B cell (primary cell): Measurements from ENCODE around the gene HFM1. TPM values are rescaled to one million over a fixed set of nuclear protein-coding genes. Genes with fewer than 3 reads are reported as not detected.
"Not testable (repeated sequence)": the region's sequence is repeated elsewhere in the genome, so short reads cannot be mapped to it uniquely, and the experiment has no call there.

Experiments
- ATAC-seq: fragments of 200-7000 bp; cut with Tn5 transposase; one replicate; pipeline ENCODE4 v1.10.0; 2021; ENCODE audit warnings: low read depth, mild to moderate bottlenecking, moderate number of reproducible peaks, moderate library complexity
- CTCF ChIA-PET: fragments of 350-600 bp; sonication (Branson Sonifier 250); formaldehyde crosslinking; loops from one replicate; lab custom pipeline; 2021; ENCODE audit warnings: antibody characterized with exemption, inconsistent platforms; lab: Charles Lee
- POLR2A ChIA-PET: fragments of 350-600 bp; sonication (Branson Sonifier 250); formaldehyde crosslinking; loops from one replicate; lab custom pipeline; 2021; ENCODE audit warnings: antibody characterized with exemption; lab: Charles Lee
- DNase-seq: peaks from one replicate; pipeline ENCODE4 v3.0.0; 2013
- H2AFZ ChIP-seq: 2 replicates; pipeline ENCODE4 v1.6.1; 2012; ENCODE audit warnings: mild to moderate bottlenecking, low read depth, low read length; ENCODE audit not compliant: insufficient read depth, poor library complexity, severe bottlenecking
- H3K27ac ChIP-seq, 2 donors: 1 replicate in 1 of 2; 2 replicates in 1 of 2; pipeline ENCODE4 v1.5.1; 2012 to 2013; ENCODE audit warnings: low read length in 2 of 2, mild to moderate bottlenecking in 2 of 2, moderate library complexity in 1 of 2
- H3K27me3 ChIP-seq, 4 experiments: fragments of 200-600 bp in 1 of 4; sonication (generic) in 1 of 4; replicated peaks in 1 of 4; 1 replicate in 2 of 4; 2 replicates in 2 of 4; pipeline versions ENCODE4 v1.6.1 to v1.7.0; 2013 to 2016; ENCODE audit warnings: low read length in 3 of 4, mild to moderate bottlenecking in 2 of 4, mixed read lengths in 1 of 4, moderate library complexity in 1 of 4; ENCODE audit not compliant: insufficient read depth in 4 of 4, control insufficient read depth in 3 of 4; ENCODE audit errors: control extremely low read depth in 1 of 4
- H3K36me3 ChIP-seq, 2 experiments: replicated peaks in 1 of 2; 1 replicate in 1 of 2; 2 replicates in 1 of 2; pipeline versions ENCODE4 v1.6.1 to v1.7.1; 2013; ENCODE audit warnings: low read length in 1 of 2; ENCODE audit not compliant: insufficient read depth in 2 of 2, control insufficient read depth in 1 of 2; ENCODE audit errors: control extremely low read depth in 1 of 2, extremely low read depth in 1 of 2
- H3K4me1 ChIP-seq, 2 donors: fragments of 200-600 bp in 1 of 2; sonication (generic) in 1 of 2; 1 replicate in 1 of 2; 2 replicates in 1 of 2; pipeline versions ENCODE4 v1.5.1 to v1.6.1; 2013 to 2017; ENCODE audit warnings: low read length in 2 of 2; ENCODE audit not compliant: control insufficient read depth in 2 of 2, insufficient read depth in 2 of 2
- H3K4me2 ChIP-seq: replicated peaks from 2 replicates; pipeline ENCODE3; 2012; ENCODE audit warnings: mild to moderate bottlenecking, low read depth, low read length; ENCODE audit not compliant: poor library complexity, severe bottlenecking
- H3K4me3 ChIP-seq, 5 experiments: fragments of 200-600 bp in 1 of 5; sonication (generic) in 1 of 5; 1 replicate in 3 of 5; 2 replicates in 2 of 5; pipeline versions ENCODE4 v1.5.1 to v1.7.0; 2011 to 2016; ENCODE audit warnings: low read length in 4 of 5, mild to moderate bottlenecking in 4 of 5, low read depth in 2 of 5, control low read depth in 1 of 5, moderate library complexity in 1 of 5; ENCODE audit not compliant: insufficient read depth in 1 of 5; ENCODE audit errors: control extremely low read depth in 1 of 5, extremely low read depth in 1 of 5
- H3K79me2 ChIP-seq: fragments of 200-600 bp; sonication (generic); one replicate; pipeline ENCODE4 v1.6.0; 2016; ENCODE audit warnings: low read length; ENCODE audit not compliant: control insufficient read depth, insufficient read depth
- H3K9ac ChIP-seq: fragments of 200-600 bp; sonication (generic); 2 replicates; pipeline ENCODE4 v1.6.1; 2017; ENCODE audit warnings: mild to moderate bottlenecking, low read length, moderate library complexity
- H3K9me3 ChIP-seq, 3 donors: one replicate each; pipeline versions ENCODE4 v1.6.1 to v1.7.1; 2013; ENCODE audit warnings: low read length in 2 of 3; ENCODE audit not compliant: control insufficient read depth in 2 of 3, insufficient read depth in 1 of 3; ENCODE audit errors: control extremely low read depth in 1 of 3
- H4K20me1 ChIP-seq: 2 replicates; pipeline ENCODE4 v1.6.0; 2012; ENCODE audit warnings: mild to moderate bottlenecking, low read length; ENCODE audit not compliant: insufficient read depth, control insufficient read depth, poor library complexity, severe bottlenecking
- H3K27ac Mint-ChIP-seq: one replicate; pipeline ENCODE4 v1.8.0; 2021; ENCODE audit warnings: mixed read lengths
- H3K27me3 Mint-ChIP-seq: one replicate; pipeline ENCODE4 v1.8.0; 2021; ENCODE audit warnings: mixed read lengths
- H3K4me1 Mint-ChIP-seq: one replicate; pipeline ENCODE4 v1.8.0; 2021; ENCODE audit warnings: mixed read lengths
- H3K4me3 Mint-ChIP-seq: one replicate; pipeline ENCODE4 v1.8.0; 2021; ENCODE audit warnings: mixed read lengths
- H3K9me3 Mint-ChIP-seq: one replicate; pipeline ENCODE4 v1.8.0; 2022; ENCODE audit warnings: mixed read lengths; ENCODE audit not compliant: insufficient read depth
- CTCF ChIP-seq: fragments of 200-600 bp; IDR thresholded peaks from one replicate; pipeline ENCODE4 v1.8.0; 2022; ENCODE audit warnings: antibody characterized with exemption, mild to moderate bottlenecking
- EZH2 ChIP-seq: IDR thresholded peaks from 2 replicates; pipeline ENCODE4 v1.6.1; 2012; ENCODE audit warnings: borderline replicate concordance, low read depth, mild to moderate bottlenecking, moderate library complexity, low read length; ENCODE audit not compliant: insufficient read depth, poor library complexity, severe bottlenecking
- WGBS: methylation state at CpG from one replicate; pipeline ENCODE4 v1.1.5; 2013; ENCODE audit warnings: missing lambda C conversion rate; ENCODE audit not compliant: insufficient coverage; 5-methylcytosine and 5-hydroxymethylcytosine counted together
- intact Hi-C: fragments of 100-400 bp; cut with micrococcal nuclease; formaldehyde crosslinking; loops from one replicate; pipeline ENCODE4 v1.10.0; 2022
- polyA plus RNA-seq: library from polyadenylated mRNA; depleted of rRNA; stranded (reverse); fragments of >200 nt; gene quantifications from 2 replicates; pipeline ENCODE4 v1.2.3, GENCODE V29; 2012
- total RNA-seq, 2 donors: library from RNA; stranded (reverse); fragments of 120-200 nt in 1 of 2; gene quantifications; 1 replicate in 1 of 2; 2 replicates in 1 of 2; pipeline versions ENCODE4 v1.2.3 to v1.2.4, GENCODE V29; 2013 to 2022

Gene HFM1
- total and polyA plus RNA-seq, 2 donors (not counting 1 experiment from before 2014, with no cell fraction given) = not detected

- no peak overlapping the region for H3K9ac ChIP-seq
- no peak overlapping the region for H2AFZ ChIP-seq
- POLR2A ChIA-PET = no interaction called here
- peaks cover 4% of the 10 kb centered on the region in 3 donors for H3K9me3 ChIP-seq
- peaks cover 3% of the 10 kb centered on the region for H3K9me3 Mint-ChIP-seq
- H3K4me3 Mint-ChIP-seq = no peak overlapping the region
- DNase-seq (no peak), ATAC-seq (no peak)
- no peaks in the 10 kb centered on the region for H3K36me3 ChIP-seq
- no CpG with 5 or more reads among the region's 1 CpG for WGBS
- intact Hi-C loops = no loop called here
- H3K4me3 ChIP-seq = no peak overlapping the region
- CTCF ChIA-PET = no interaction called here
- no peaks in the 10 kb centered on the region for H4K20me1 ChIP-seq
- no peaks in the 10 kb centered on the region for H3K4me1 Mint-ChIP-seq
- H3K27me3 ChIP-seq = no peaks in the 10 kb centered on the region
- H3K4me1 ChIP-seq = no peaks in the 10 kb centered on the region
- H3K4me2 ChIP-seq = no peak overlapping the region
- TF ChIP-seq CTCF (no peak), EZH2 (no peak)
- no peaks in the 10 kb centered on the region for H3K27me3 Mint-ChIP-seq
- no peak overlapping the region for H3K27ac ChIP-seq
- no peak overlapping the region for H3K27ac Mint-ChIP-seq
- no peaks in the 10 kb centered on the region for H3K79me2 ChIP-seq
Observed at GRCh38 chr1:91307784-91308409, 96.7 kb downstream of the HFM1 start.

- Mint-ChIP-seq H3K27ac (no peak overlapping the region), H3K4me1 (no peaks in the 10 kb centered on the region), H3K4me3 (no peak overlapping the region), H3K27me3 (no peaks in the 10 kb centered on the region), H3K9me3 (peaks cover 2% of the 10 kb centered on the region)
- Histone ChIP-seq H3K9me3 (peaks cover 3 to 4% (median 4%) of the 10 kb centered on the region in 3 donors), H2AFZ (no peak overlapping the region), H3K4me2 (no peak overlapping the region), H3K79me2 (no peaks in the 10 kb centered on the region), H3K4me1 (no peaks in the 10 kb centered on the region), H3K27ac (no peak overlapping the region), H3K4me3 (no peak overlapping the region), H3K27me3 (no peaks in the 10 kb centered on the region), H3K9ac (no peak overlapping the region), H3K36me3 (no peaks in the 10 kb centered on the region), H4K20me1 (no peaks in the 10 kb centered on the region)
- ChIA-PET POLR2A (no interaction called here), CTCF (no interaction called here)
- no peak for ATAC-seq
- intact Hi-C loops = no loop called here
- WGBS = no CpG with 5 or more reads among the region's 1 CpG
- DNase-seq = no peak
- TF ChIP-seq EZH2 (no peak), CTCF (no peak)
Observed at GRCh38 chr1:91303165-91303564, 101.5 kb downstream of the HFM1 start.

GRCh38 chr1:91288843-91289553 lies 115.6 kb downstream of the HFM1 start:
- H3K27me3 Mint-ChIP-seq, H3K9ac ChIP-seq, H3K4me1 ChIP-seq, POLR2A ChIA-PET, H3K4me1 Mint-ChIP-seq, H3K4me3 ChIP-seq, H3K27ac Mint-ChIP-seq, H2AFZ ChIP-seq, CTCF ChIA-PET, H3K9me3 Mint-ChIP-seq, H3K4me2 ChIP-seq, H3K27ac ChIP-seq, H3K36me3 ChIP-seq, H3K9me3 ChIP-seq, H3K79me2 ChIP-seq, DNase-seq, H4K20me1 ChIP-seq, H3K27me3 ChIP-seq, H3K4me3 Mint-ChIP-seq, ATAC-seq: not testable (repeated sequence)
- intact Hi-C loops = loop anchor here (10.0 kb wide), 1 partner anchor 216 kb away; the partner anchor contains the start of gene CDC7
- 80% methylated on average over 6 of the region's 47 CpGs for WGBS
